Endothelial cell of umbilical vein (primary cell): ENCODE results near the gene FGF3. TPM values are rescaled to one million over a fixed set of nuclear protein-coding genes. Genes with fewer than 3 reads are reported as not detected.

Experiments used
- BruUV-seq: library from RNA; stranded (reverse); fragments of 400-500 nt; replicated peaks from 2 replicates; lab custom pipeline; 2021; lab: Mats Ljungman, UMichigan
- CTCF ChIA-PET: fragments of 300-600, 350-600 bp; sonication (Branson Sonifier 250); formaldehyde crosslinking; loops from one replicate; lab custom pipeline; 2021; ENCODE audit warnings: antibody characterized with exemption, inconsistent platforms; lab: Charles Lee
- POLR2A ChIA-PET: fragments of 300-600, 350-600 bp; sonication (Branson Sonifier 250); formaldehyde crosslinking; loops from one replicate; lab custom pipeline; 2021; ENCODE audit warnings: antibody characterized with exemption, inconsistent platforms; lab: Charles Lee
- DNase-seq: peaks from one replicate; pipeline ENCODE4 v3.0.0-alpha.2; 2011; ENCODE audit warnings: low read depth, low spot score
- FAIRE-seq: peaks from 2 replicates; lab custom pipeline; 2011; peaks lifted over from hg19 to GRCh38; lab: Jason Lieb, UNC
- H2AFZ ChIP-seq: 2 replicates; pipeline ENCODE4 v1.6.0; 2012; ENCODE audit warnings: low read depth, low read length, control low read depth, inconsistent platforms
- H3K27ac ChIP-seq: 2 replicates; pipeline ENCODE4 v1.5.1; 2011; ENCODE audit warnings: low read depth, mild to moderate bottlenecking, control low read depth, low read length, moderate library complexity; ENCODE audit not compliant: insufficient read depth
- H3K27me3 ChIP-seq, 2 experiments: 2 replicates each; pipeline versions ENCODE4 v1.6.0 to v1.6.1; 2011; ENCODE audit warnings: low read length in 2 of 2, mixed read lengths in 1 of 2; ENCODE audit not compliant: control insufficient read depth in 2 of 2, insufficient read depth in 2 of 2
- H3K36me3 ChIP-seq, 2 experiments: 2 replicates in 1 of 2; 3 replicates in 1 of 2; pipeline ENCODE4 v1.5.1; 2011; ENCODE audit warnings: low read length in 2 of 2, mild to moderate bottlenecking in 1 of 2, moderate library complexity in 1 of 2; ENCODE audit not compliant: control insufficient read depth in 2 of 2, insufficient read depth in 2 of 2; ENCODE audit errors: extremely low read depth in 1 of 2
- H3K4me1 ChIP-seq: 3 replicates; pipeline ENCODE4 v1.5.1; 2011; ENCODE audit warnings: mild to moderate bottlenecking, low read length; ENCODE audit not compliant: control insufficient read depth, insufficient read depth; ENCODE audit errors: extremely low read depth
- H3K4me2 ChIP-seq: 2 replicates; pipeline ENCODE4 v1.6.1; 2011; ENCODE audit warnings: low read length, control low read depth, mixed read lengths; ENCODE audit not compliant: insufficient read depth
- H3K4me3 ChIP-seq, 3 experiments: fragments of 200-600 bp in 1 of 3; sonication (generic), shearing (Covaris generic) in 1 of 3; replicated peaks in 1 of 3; 2 replicates each; pipeline ENCODE4 v1.5.1; 2011 to 2016; ENCODE audit warnings: control low read depth in 3 of 3, low read length in 3 of 3, mild to moderate bottlenecking in 2 of 3, inconsistent platforms in 1 of 3, low read depth in 1 of 3, moderate library complexity in 1 of 3; ENCODE audit not compliant: insufficient read depth in 1 of 3
- H3K79me2 ChIP-seq: 2 replicates; pipeline ENCODE4 v1.6.0; 2012; ENCODE audit warnings: low read length, inconsistent platforms; ENCODE audit not compliant: control insufficient read depth, insufficient read depth
- H3K9ac ChIP-seq: replicated peaks from 2 replicates; pipeline ENCODE3; 2011; ENCODE audit warnings: low read length, control low read depth; ENCODE audit not compliant: insufficient read depth; ENCODE audit errors: extremely low read depth
- H3K9me1 ChIP-seq: replicated peaks from 3 replicates; pipeline ENCODE4 v1.6.0; 2011; ENCODE audit warnings: mild to moderate bottlenecking, low read length; ENCODE audit not compliant: control insufficient read depth, insufficient read depth; ENCODE audit errors: extremely low read depth
- H3K9me3 ChIP-seq: replicated peaks from 2 replicates; pipeline ENCODE4 v1.5.1; 2012; ENCODE audit warnings: low read length, inconsistent platforms; ENCODE audit not compliant: control insufficient read depth, insufficient read depth
- H4K20me1 ChIP-seq: replicated peaks from 2 replicates; pipeline ENCODE3; 2011; ENCODE audit warnings: mild to moderate bottlenecking, low read length; ENCODE audit not compliant: control insufficient read depth, insufficient read depth; ENCODE audit errors: extremely low read depth
- EZH2 ChIP-seq: IDR thresholded peaks from 2 replicates; pipeline ENCODE4 v1.6.1; 2012; ENCODE audit warnings: borderline replicate concordance, low read depth, mild to moderate bottlenecking, moderate library complexity, low read length, inconsistent platforms; ENCODE audit not compliant: severe bottlenecking
- FOS ChIP-seq: IDR thresholded peaks from 2 replicates; pipeline ENCODE4 v1.6.1; 2011; ENCODE audit warnings: mild to moderate bottlenecking, low read length, moderate library complexity, borderline replicate concordance; ENCODE audit not compliant: insufficient read depth
- GATA2 ChIP-seq: IDR thresholded peaks from 2 replicates; pipeline ENCODE4 v1.7.0; 2011; ENCODE audit warnings: low read depth, mild to moderate bottlenecking, moderate library complexity, mixed read lengths, low read length; ENCODE audit not compliant: insufficient read length, insufficient read depth
- JUN ChIP-seq: IDR thresholded peaks from 2 replicates; pipeline ENCODE4 v1.6.1; 2011; ENCODE audit warnings: borderline replicate concordance, low read depth; ENCODE audit not compliant: insufficient read length, insufficient read depth
- MYC ChIP-seq: IDR thresholded peaks from one replicate; pipeline ENCODE4 v1.6.1; 2011; ENCODE audit warnings: mild to moderate bottlenecking, low read depth, low read length
- POLR2A ChIP-seq: IDR thresholded peaks from 2 replicates; pipeline ENCODE4 v1.6.1; 2012; ENCODE audit warnings: low read depth, mild to moderate bottlenecking, control low read depth, low read length
- POLR2AphosphoS5 ChIP-seq: IDR thresholded peaks from 2 replicates; pipeline ENCODE4 v1.6.1; 2012; ENCODE audit warnings: low read depth, mild to moderate bottlenecking, control low read depth, low read length, moderate library complexity; ENCODE audit not compliant: insufficient read depth
- dilution Hi-C: fragments of 300-500 bp; cut with MboI; formaldehyde crosslinking; loops from one replicate; pipeline ENCODE4 v1.15.0; 2019; ENCODE audit warnings: low sequenced_read_pairs; ENCODE audit not compliant: extremely low pct_ligation_motif_present
- intact Hi-C: fragments of 100-400 bp; cut with micrococcal nuclease; formaldehyde crosslinking; loops from one replicate; pipeline ENCODE4 v1.10.0; 2022
- polyA plus RNA-seq, 4 experiments: library from polyadenylated mRNA; depleted of rRNA in 3 of 4; stranded (reverse) in 3 of 4; unstranded in 1 of 4; fragments of >200 nt; gene quantifications; 2 replicates each; pipeline versions ENCODE4 v1.2.1 to v1.2.3, GENCODE V29; 2011 to 2012; ENCODE audit warnings: missing spikeins in 1 of 4
- total RNA-seq: library from RNA; stranded (reverse); gene quantifications from 2 replicates; pipeline ENCODE4 v1.2.3, GENCODE V29; 2021
- TF ChIP-seq, protein P1 (sequence below): IDR thresholded peaks from 2 replicates; pipeline ENCODE4 v1.6.1; 2011; ENCODE audit not compliant: insufficient read depth, insufficient read length
- TF ChIP-seq, protein P2 (sequence below), 2 donors: IDR thresholded peaks; 1 replicate in 1 of 2; 2 replicates in 1 of 2; pipeline ENCODE4 v1.5.1; 2011; ENCODE audit warnings: low read length in 2 of 2, mild to moderate bottlenecking in 2 of 2, moderate library complexity in 2 of 2, control low read depth in 1 of 2, inconsistent platforms in 1 of 2, low read depth in 1 of 2; ENCODE audit not compliant: insufficient read depth in 1 of 2; ENCODE audit errors: extremely low read depth in 1 of 2

Gene FGF3
- total and polyA plus RNA-seq, 2 donors (not counting 3 experiments of a cell fraction or from before 2014, with no cell fraction given), result not detected

DNA sequence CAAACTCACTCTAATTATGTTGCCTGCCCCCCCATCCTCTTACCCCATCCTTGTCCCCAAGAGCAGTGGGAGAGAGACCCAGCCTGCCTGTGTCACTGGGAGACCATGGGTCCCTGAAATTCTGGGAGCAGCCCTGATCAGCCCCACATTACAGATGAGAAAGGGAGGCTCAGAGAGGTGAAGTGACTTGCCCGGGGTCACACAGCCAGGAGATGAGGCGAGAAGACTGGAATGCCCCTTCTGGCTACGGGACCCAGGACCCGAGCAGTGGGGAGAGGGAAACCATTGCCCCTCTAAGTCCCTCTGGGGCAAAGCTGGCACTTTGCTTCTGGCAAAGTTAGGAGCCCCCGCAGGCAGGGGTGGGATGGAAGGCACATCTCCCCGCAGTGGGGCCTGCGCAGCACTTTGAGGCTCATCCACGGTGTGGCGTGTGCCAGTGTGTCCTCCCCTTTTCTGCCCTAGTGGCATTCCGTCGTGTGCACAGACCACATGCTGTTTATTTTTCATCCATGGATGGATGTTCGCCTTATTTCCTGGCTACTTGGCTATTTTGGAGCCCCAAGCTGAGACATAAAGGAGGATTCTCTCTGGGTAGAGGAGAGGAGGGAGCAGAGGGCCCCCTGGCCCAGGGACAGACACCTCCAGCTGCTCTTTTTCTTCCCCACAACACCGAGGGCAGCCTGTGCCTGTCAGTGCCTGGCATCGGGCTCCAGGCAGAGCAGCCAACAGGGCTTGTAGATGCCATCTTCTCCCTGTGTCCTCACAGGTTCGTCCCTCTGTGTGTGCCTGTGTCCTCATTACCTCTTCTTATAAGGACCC, 3.7 kb upstream of the FGF3 start:
- no peak overlapping the region for H2AFZ ChIP-seq
- H3K36me3 ChIP-seq, result no peaks in the 10 kb centered on the region
- H3K4me1 ChIP-seq, result no peaks in the 10 kb centered on the region
- DNase-seq (no peak), FAIRE-seq (no peak)
- intact Hi-C loops, result no loop called here
- no peaks in the 10 kb centered on the region for H3K9me3 ChIP-seq
- H3K27ac ChIP-seq, result no peak overlapping the region
- no peak overlapping the region for H3K9ac ChIP-seq
- H3K27me3 ChIP-seq, result peaks cover 23 to 25% of the 10 kb centered on the region in 2 experiments
- H3K9me1 ChIP-seq, result no peaks in the 10 kb centered on the region
- CTCF ChIA-PET, result no interaction called here
- no TSS peak for BruUV-seq
- H3K4me2 ChIP-seq, result no peak overlapping the region
- H3K4me3 ChIP-seq, result no peak overlapping the region
- TF ChIP-seq GATA2, result no peak
- no peak for TF ChIP-seq JUN
- TF ChIP-seq, protein P1, sequence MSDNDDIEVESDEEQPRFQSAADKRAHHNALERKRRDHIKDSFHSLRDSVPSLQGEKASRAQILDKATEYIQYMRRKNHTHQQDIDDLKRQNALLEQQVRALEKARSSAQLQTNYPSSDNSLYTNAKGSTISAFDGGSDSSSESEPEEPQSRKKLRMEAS, result no peak
- TF ChIP-seq FOS, result no peak
- TF ChIP-seq POLR2AphosphoS5, result no peak
- TF ChIP-seq MYC, result no peak
- TF ChIP-seq POLR2A, result no peak
- TF ChIP-seq EZH2, result no peak
- TF ChIP-seq, protein P2, sequence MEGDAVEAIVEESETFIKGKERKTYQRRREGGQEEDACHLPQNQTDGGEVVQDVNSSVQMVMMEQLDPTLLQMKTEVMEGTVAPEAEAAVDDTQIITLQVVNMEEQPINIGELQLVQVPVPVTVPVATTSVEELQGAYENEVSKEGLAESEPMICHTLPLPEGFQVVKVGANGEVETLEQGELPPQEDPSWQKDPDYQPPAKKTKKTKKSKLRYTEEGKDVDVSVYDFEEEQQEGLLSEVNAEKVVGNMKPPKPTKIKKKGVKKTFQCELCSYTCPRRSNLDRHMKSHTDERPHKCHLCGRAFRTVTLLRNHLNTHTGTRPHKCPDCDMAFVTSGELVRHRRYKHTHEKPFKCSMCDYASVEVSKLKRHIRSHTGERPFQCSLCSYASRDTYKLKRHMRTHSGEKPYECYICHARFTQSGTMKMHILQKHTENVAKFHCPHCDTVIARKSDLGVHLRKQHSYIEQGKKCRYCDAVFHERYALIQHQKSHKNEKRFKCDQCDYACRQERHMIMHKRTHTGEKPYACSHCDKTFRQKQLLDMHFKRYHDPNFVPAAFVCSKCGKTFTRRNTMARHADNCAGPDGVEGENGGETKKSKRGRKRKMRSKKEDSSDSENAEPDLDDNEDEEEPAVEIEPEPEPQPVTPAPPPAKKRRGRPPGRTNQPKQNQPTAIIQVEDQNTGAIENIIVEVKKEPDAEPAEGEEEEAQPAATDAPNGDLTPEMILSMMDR (IDR thresholded peaks at IDR 0.05; ENCODE audit: extremely low read depth in 1 of 2, insufficient read depth in 1 of 2, low read depth in 1 of 2, low read length in 2 of 2), result no peak
- H4K20me1 ChIP-seq, result no peaks in the 10 kb centered on the region
- H3K79me2 ChIP-seq, result no peaks in the 10 kb centered on the region
- POLR2A ChIA-PET, result no interaction called here
- dilution Hi-C loops, result no loop called here
